ENCODE measurements around the gene SBNO2.
"Not testable (repeated sequence)": the region's sequence is repeated elsewhere in the genome, so short reads cannot be mapped to it uniquely, and the experiment has no call there.

Gene SBNO2

GRCh38 chr19:1208830-1209229 lies 34.8 kb upstream of the SBNO2 start:
- not testable (repeated sequence) for DNase-seq

GRCh38 chr19:1206864-1207450 lies 32.9 kb upstream of the SBNO2 start:
- DNase-seq: no peak

GRCh38 chr19:1206150-1206863 lies 32.2 kb upstream of the SBNO2 start:
- no peak for DNase-seq

- peak; percentile 74 for DNase-seq
Measured at GRCh38 chr19:1205114-1206099, 31.3 kb upstream of the SBNO2 start, which contains the start of gene STK11. Gene STK11 (plus strand): TSS chr19:1205778. CDS start chr19:1206914, 1,136 bp downstream.

GRCh38 chr19:1200614-1201013 lies 26.5 kb upstream of the SBNO2 start:
- not testable (repeated sequence) for DNase-seq

- DNase-seq: no peak
Measured at GRCh38 chr19:1199531-1199930, 25.5 kb upstream of the SBNO2 start.

- DNase-seq: no peak
Measured at GRCh38 chr19:1189419-1189818, 15.4 kb upstream of the SBNO2 start.

GRCh38 chr19:1183543-1184172 lies 9.6 kb upstream of the SBNO2 start:
- no peak for DNase-seq

- DNase-seq: no peak
Measured at GRCh38 chr19:1182727-1183126, 8.7 kb upstream of the SBNO2 start.

GRCh38 chr19:1182068-1182467 lies 8.0 kb upstream of the SBNO2 start:
- DNase-seq: no peak

GRCh38 chr19:1181606-1182005 lies 7.5 kb upstream of the SBNO2 start:
- DNase-seq: no peak

GRCh38 chr19:1177322-1178114 lies 3.5 kb upstream of the SBNO2 start:
- no peak for DNase-seq

- DNase-seq: no peak
Measured at GRCh38 chr19:1173159-1173844, 766 bp downstream of the SBNO2 start.

GRCh38 chr19:1172353-1173158 lies 1.5 kb downstream of the SBNO2 start:
- no peak for DNase-seq

GRCh38 chr19:1171755-1172352 lies 2.2 kb downstream of the SBNO2 start:
- no peak for DNase-seq

GRCh38 chr19:1170938-1171754 lies 2.9 kb downstream of the SBNO2 start:
- DNase-seq: no peak

GRCh38 chr19:1169921-1170885 lies 3.9 kb downstream of the SBNO2 start:
- no peak for DNase-seq

- no peak for DNase-seq
Measured at GRCh38 chr19:1169411-1169791, 4.7 kb downstream of the SBNO2 start.
